Measurements from ENCODE around the gene MCEE. TPM values are rescaled to one million over a fixed set of nuclear protein-coding genes. Genes with fewer than 3 reads are reported as not detected.
A peak's percentile ranks its signal among the peaks of the same experiment; 100 is the strongest.

MCEE gene
- total and polyA plus RNA-seq, 2 experiments from 2014 or later: 16.5 to 33.3 TPM

GRCh38 chr2:71166812-71167211 lies 36.8 kb upstream of the MCEE start:
- peak overlapping the region; percentile 6 for H3K4me2 ChIP-seq (ENCODE audit: unreplicated experiment)
- WGBS, 2 experiments (ENCODE audit: low coverage in 1 of 2, low lambda C conversion rate in 2 of 2, missing lambda C conversion rate in 2 of 2): 0 to 8% methylated on average over 3 of the region's 3 CpGs
- in situ Hi-C loops (cut with MboI): no loop called here
- no peak overlapping the region for H3K27ac ChIP-seq
- H2AFZ ChIP-seq: no peak overlapping the region
- H3F3A ChIP-seq (ENCODE audit: insufficient read depth): no peaks in the 10 kb centered on the region
- H3K79me2 ChIP-seq (ENCODE audit: insufficient read depth): no peaks in the 10 kb centered on the region
- H3K4me1 ChIP-seq (ENCODE audit: insufficient read depth): peaks cover 9% of the 10 kb centered on the region
- no peak overlapping the region for H3K9ac ChIP-seq
- H3K4me3 ChIP-seq: no peak overlapping the region
- no peaks in the 10 kb centered on the region for H3K9me3 ChIP-seq (ENCODE audit: low read depth)
- DNase-seq: peak; percentile 76
- H3K27me3 ChIP-seq (replicated peaks; ENCODE audit: insufficient read depth): no peaks in the 10 kb centered on the region
- no peak for TF ChIP-seq EZH2 (IDR thresholded peaks at IDR 0.05; ENCODE audit: insufficient read depth, poor library complexity, severe bottlenecking)
- no peak for TF ChIP-seq EZH2phosphoT487 (IDR thresholded peaks at IDR 0.05; ENCODE audit: insufficient read depth, low read depth)
- no peaks in the 10 kb centered on the region for H3K36me3 ChIP-seq (ENCODE audit: low read depth)
- no peaks in the 10 kb centered on the region for H3K9me2 ChIP-seq (ENCODE audit: insufficient read depth)
- no peaks in the 10 kb centered on the region for H4K20me1 ChIP-seq (ENCODE audit: insufficient read depth)

DNA sequence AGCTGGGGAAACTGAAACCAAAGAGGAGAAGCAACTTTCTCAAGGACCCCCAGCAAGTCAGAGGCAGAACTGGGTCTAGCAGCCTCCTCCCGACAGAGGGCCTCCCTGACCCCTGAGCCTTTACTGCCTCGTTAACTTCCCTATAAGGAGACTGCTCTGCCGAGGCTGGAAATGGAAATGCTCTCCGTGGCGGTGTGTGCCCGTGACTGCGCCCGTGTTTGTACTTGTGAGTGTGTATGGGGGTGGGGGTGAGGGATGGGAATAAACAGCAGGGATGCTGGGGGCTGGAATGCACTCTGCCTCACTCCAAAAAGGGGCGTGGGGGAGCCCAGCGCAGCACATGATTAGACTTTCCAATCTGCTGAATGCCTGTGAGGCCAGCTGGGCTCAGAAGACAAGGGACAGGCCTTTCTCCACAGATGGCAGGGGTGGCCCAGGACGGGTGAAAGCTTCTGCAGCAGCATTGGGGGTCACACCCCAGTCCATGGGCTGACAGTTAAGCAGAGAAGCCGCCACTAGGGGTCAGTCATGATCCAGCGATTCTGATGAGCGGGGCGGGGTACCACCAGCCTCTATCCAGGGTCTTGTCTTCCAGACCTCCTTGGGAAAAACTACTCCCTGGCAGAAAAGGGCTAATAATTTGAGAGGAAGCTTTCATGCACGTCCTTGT lies 27.2 kb upstream of the MCEE start:
- DNase-seq: peak; percentile 58
- in situ Hi-C loops (cut with MboI): no loop called here
- Histone ChIP-seq H3K4me1 (ENCODE audit: insufficient read depth) (no peaks in the 10 kb centered on the region), H3K9ac (no peak overlapping the region), H4K20me1 (ENCODE audit: insufficient read depth) (no peaks in the 10 kb centered on the region), H3K79me2 (ENCODE audit: insufficient read depth) (no peaks in the 10 kb centered on the region), H3K4me3 (peak overlapping the region; percentile 28), H3K27me3 (replicated peaks; ENCODE audit: insufficient read depth) (no peaks in the 10 kb centered on the region), H3K4me2 (ENCODE audit: unreplicated experiment) (peak overlapping the region; percentile 52), H3K9me2 (ENCODE audit: insufficient read depth) (no peaks in the 10 kb centered on the region), H3F3A (ENCODE audit: insufficient read depth) (no peaks in the 10 kb centered on the region), H3K27ac (no peak overlapping the region), H2AFZ (peak overlapping the region; percentile 62), H3K36me3 (ENCODE audit: low read depth) (no peaks in the 10 kb centered on the region), H3K9me3 (ENCODE audit: low read depth) (no peaks in the 10 kb centered on the region)
- 7% methylated on average over 15 to 16 of the region's 16 CpGs for WGBS, 2 experiments (ENCODE audit: low coverage in 1 of 2, low lambda C conversion rate in 2 of 2, missing lambda C conversion rate in 2 of 2)
- no peak for TF ChIP-seq EZH2 (IDR thresholded peaks at IDR 0.05; ENCODE audit: insufficient read depth, poor library complexity, severe bottlenecking)
- TF ChIP-seq EZH2phosphoT487 (IDR thresholded peaks at IDR 0.05; ENCODE audit: insufficient read depth, low read depth): no peak

DNA sequence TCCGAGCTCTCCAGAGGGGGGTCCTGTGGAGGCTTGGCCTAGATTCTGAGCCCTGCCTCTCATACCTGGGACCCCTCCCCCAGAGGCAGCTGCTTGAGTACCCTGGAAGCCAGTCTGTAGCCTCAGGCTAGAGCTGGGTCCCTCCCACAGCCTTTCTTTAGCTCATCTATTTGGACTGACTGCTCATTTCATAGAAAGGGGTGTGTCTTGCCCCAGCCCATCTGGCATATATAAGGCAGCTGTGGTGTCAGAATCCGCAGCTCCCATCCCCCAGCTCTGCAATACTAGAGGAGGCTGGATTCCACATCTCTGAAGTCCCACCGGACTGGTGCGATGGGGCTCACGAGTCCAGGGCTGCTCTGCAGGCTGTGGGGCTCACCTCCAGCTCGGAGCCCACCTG lies 26.5 kb upstream of the MCEE start:
- H3F3A ChIP-seq (ENCODE audit: insufficient read depth): no peaks in the 10 kb centered on the region
- H3K27ac ChIP-seq: no peak overlapping the region
- no peaks in the 10 kb centered on the region for H3K9me3 ChIP-seq (ENCODE audit: low read depth)
- H3K4me1 ChIP-seq (ENCODE audit: insufficient read depth): no peaks in the 10 kb centered on the region
- H3K4me2 ChIP-seq (ENCODE audit: unreplicated experiment): peak overlapping the region; percentile 52
- H3K27me3 ChIP-seq (replicated peaks; ENCODE audit: insufficient read depth): no peaks in the 10 kb centered on the region
- in situ Hi-C loops (cut with MboI): no loop called here
- H3K36me3 ChIP-seq (ENCODE audit: low read depth): no peaks in the 10 kb centered on the region
- peak overlapping the region; percentile 62 for H2AFZ ChIP-seq
- no peaks in the 10 kb centered on the region for H3K9me2 ChIP-seq (ENCODE audit: insufficient read depth)
- no peaks in the 10 kb centered on the region for H4K20me1 ChIP-seq (ENCODE audit: insufficient read depth)
- H3K4me3 ChIP-seq: peak overlapping the region; percentile 28; the same call in 1 of the 2 replicates
- 27 to 33% methylated on average over 6 of the region's 6 CpGs for WGBS, 2 experiments (ENCODE audit: low coverage in 1 of 2, low lambda C conversion rate in 2 of 2, missing lambda C conversion rate in 2 of 2)
- peak; percentile 52 for DNase-seq
- no peaks in the 10 kb centered on the region for H3K79me2 ChIP-seq (ENCODE audit: insufficient read depth)
- TF ChIP-seq EZH2phosphoT487 (IDR thresholded peaks at IDR 0.05; ENCODE audit: insufficient read depth, low read depth) (no peak), EZH2 (IDR thresholded peaks at IDR 0.05; ENCODE audit: insufficient read depth, poor library complexity, severe bottlenecking) (no peak)
- H3K9ac ChIP-seq: no peak overlapping the region

- Histone ChIP-seq H4K20me1 (ENCODE audit: insufficient read depth) (no peaks in the 10 kb centered on the region), H3K9me2 (ENCODE audit: insufficient read depth) (no peaks in the 10 kb centered on the region), H3K9ac (no peak overlapping the region), H3K4me3 (no peak overlapping the region), H3F3A (ENCODE audit: insufficient read depth) (no peaks in the 10 kb centered on the region), H3K9me3 (ENCODE audit: low read depth) (no peaks in the 10 kb centered on the region), H3K27ac (no peak overlapping the region), H3K36me3 (ENCODE audit: low read depth) (no peaks in the 10 kb centered on the region), H3K4me1 (ENCODE audit: insufficient read depth) (no peaks in the 10 kb centered on the region), H3K4me2 (ENCODE audit: unreplicated experiment) (no peak overlapping the region), H3K27me3 (replicated peaks; ENCODE audit: insufficient read depth) (no peaks in the 10 kb centered on the region), H2AFZ (no peak overlapping the region), H3K79me2 (ENCODE audit: insufficient read depth) (no peaks in the 10 kb centered on the region)
- no peak for DNase-seq
- no peak for TF ChIP-seq EZH2phosphoT487 (IDR thresholded peaks at IDR 0.05; ENCODE audit: insufficient read depth, low read depth)
- TF ChIP-seq EZH2 (IDR thresholded peaks at IDR 0.05; ENCODE audit: insufficient read depth, poor library complexity, severe bottlenecking): no peak
- 92 to 93% methylated on average over 4 of the region's 4 CpGs for WGBS, 2 experiments (ENCODE audit: low coverage in 1 of 2, low lambda C conversion rate in 2 of 2, missing lambda C conversion rate in 2 of 2)
- in situ Hi-C loops (cut with MboI): no loop called here
Observed at GRCh38 chr2:71155846-71156245, 25.8 kb upstream of the MCEE start.
